HG02588 (cell line): ENCODE data around the gene TWIST2.

Experiments used
- ATAC-seq: cut with Tn5 transposase; IDR thresholded peaks from one replicate; pipeline ENCODE4 v1.9.1; 2021; ENCODE audit warnings: mild to moderate bottlenecking, moderate library complexity; ENCODE audit not compliant: unreplicated experiment

TWIST2 gene

DNA sequence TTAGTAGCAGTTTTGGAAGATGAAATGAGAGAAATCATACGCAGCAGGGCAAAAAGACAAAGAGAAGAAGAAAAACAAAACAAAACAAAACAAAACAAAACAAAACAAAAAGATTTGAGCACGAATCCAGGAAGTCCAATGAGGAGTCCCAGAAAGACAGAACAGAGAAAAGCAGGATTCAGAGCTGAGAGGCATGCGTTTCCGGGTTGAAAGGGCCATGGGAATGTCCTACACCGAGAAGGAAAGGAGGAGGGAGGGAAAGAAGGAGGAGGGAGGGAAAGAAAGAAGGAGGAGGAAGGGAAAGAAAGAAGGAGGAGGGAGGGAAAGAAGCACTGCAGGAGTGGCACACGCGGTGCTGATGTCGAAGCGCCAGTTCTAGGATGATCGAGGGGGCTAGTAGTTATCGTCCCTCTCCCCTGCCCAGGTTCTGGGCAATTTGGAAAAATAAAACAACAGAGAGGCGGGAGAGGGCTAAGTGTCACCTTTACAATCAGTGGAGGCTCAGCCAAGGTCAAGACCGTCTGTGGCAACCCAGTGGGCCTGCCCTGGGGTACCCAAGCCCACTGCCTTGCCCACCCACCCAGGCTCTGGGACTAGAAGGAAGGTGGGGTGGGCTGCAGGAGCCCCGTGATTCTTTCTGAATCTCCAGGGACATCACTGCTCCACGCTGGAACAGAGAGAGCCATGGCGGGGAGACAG, 68.4 kb downstream of the TWIST2 start:
- ATAC-seq, result no peak

DNA sequence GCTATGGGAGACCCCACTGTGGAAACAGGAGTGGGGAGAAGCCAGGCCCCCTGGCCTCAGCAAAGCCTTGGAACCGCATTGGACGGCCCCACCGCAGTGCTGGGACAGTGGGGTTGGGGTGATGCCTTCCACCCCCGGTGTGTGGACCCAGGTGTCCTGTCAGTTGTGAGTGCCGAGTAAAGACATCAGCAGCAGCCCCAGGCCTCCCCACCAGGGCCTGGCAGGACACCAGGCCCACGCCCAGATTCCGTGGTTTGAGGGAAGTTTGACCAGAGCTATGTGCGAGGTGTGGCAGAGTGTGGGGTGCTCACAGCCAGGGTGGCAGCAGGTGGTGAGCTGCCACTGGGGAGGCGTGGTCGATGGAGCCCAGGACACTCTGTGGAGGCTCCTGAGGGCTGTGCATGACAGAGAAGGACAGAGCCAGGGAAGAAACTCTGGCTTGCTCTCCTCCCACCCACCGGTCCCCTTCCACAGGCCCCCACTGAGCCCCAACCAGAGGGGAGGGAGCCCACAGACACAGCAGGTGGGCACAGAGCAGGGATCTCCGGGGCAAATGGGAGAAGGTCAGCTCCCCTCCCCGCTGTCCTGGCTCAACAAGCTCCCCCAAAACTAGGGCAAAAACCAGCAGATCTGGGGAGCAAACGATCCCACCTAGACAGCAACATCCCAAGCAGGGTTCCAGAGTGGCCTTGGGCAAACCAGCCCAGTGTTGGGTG, 69.1 kb downstream of the TWIST2 start:
- ATAC-seq, result no peak

DNA sequence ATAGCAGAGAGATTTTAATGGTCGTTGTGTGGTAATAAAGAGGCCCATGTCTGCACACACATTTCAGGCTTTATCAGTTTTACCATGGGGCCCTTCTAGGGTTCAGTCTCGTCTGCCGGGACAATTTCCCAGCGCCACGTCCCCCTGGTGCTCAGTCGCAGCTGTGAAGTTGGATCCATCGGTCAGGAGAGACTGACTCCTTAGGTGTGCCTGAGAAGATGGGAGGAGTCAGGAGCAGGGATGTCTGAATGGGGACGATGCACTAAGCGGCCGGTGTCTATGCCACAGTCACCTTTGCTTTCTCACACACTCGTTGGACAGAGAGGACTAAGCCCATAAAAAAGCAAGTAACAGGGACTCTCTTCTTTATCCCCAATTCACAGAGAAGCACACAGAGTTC, 71.4 kb downstream of the TWIST2 start:
- ATAC-seq, result no peak

DNA sequence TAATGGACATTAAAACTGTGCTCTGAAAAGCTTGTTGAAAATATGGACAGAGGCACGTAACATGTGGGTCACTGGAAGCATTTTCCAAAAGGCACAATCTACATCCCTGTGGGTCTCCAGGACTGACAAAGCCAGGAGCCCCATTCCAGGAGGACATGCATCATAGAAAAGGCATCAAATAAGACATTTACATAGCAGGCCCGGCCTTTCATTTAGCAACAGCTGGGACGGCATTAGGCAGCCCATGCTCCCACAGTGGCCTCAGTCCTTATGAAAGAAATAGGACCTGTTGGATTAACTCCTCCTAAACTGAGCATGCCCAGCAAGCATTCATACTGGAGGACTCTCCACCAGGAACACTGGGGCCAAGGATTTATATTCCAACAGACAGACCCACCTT, 72.2 kb downstream of the TWIST2 start:
- ATAC-seq, result no peak

DNA sequence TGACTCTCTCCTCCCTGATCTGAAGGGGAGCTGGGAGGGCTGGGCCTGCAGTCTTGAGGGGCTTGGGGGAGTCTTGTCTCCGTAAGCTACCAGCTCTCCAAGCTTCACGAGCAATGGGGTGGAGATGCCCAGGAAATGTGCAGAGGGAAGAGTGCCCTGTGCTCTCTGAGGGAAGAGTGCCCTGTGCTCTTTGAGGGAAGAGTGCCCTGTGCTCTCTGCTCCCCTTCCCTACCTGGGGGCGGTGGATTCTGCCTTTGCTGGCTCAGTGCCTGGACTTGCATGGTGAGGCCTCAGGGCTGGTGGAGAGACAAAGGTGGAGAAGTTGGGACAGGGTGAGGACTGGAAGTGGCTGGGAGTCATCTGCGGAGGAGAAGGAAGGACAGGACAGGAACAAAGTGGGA, 72.7 kb downstream of the TWIST2 start:
- no peak for ATAC-seq

DNA sequence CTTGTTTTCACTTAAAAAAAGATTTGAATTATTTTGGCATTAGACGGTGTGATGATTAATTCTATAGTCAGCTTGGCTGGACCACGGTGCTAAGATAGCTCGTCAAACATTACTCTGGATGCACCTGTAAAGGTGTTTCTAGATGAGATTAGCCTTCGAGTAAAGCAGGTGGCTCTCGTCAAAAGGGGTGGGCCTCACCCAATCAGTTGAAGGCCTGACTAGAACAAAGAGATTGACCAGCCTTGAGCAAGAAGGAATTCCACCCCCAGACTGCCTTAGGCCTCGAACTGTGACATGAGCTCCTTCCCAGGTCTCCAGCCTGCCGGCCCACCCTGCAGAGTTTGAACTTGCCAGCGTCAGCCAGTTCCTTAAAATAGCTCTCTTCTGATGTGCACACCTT, 73.4 kb downstream of the TWIST2 start:
- no peak for ATAC-seq

DNA sequence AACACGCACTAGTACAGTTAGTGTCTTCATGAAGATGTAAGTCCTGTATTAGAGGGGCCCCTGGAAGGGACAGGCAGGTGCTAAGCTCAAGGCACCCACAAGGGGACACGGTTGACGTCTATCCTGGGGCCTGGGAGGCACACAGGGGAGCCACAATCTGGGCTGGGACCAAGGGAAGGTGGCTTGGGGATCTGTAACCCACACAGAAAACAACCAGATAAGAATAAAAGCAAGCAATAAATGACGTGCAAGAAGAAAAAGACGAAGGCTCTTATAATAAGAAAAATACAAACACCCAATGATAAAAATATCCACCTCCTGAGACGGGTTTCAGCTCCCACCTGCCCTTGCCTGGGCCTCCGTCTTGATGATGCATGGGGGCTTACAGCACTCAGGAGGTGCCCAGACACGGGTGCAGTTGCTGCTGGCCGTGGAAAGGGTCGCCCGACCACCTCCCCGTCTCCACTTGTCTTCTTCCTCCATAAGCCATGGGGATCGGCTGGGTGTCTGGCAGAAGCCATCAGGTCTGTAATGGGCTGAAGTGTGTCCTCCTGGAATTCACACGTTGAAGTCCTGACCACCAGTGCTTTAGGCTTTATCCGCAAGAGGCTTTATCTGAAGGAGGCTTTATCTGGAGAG, 73.9 kb downstream of the TWIST2 start:
- ATAC-seq, result no peak

DNA sequence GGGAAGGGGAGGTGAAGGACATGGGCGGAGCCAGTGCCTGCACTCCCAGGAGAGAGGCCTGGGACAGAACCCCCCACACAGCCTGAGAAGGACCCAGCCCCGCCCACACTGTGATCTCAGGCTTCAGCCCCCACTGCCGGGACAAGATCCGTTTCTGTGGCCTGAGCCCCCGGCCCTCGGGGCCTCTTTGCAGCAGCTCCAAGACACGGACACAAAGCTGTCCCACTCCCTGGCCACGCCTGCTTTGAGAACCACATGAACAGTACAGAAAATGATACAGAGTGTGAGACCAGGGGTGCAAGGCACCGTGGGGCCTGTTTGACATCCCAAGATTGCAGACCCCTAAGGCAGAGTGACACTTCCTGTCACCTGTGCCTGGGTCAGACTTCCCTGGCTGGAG, 74.5 kb downstream of the TWIST2 start:
- no peak for ATAC-seq

DNA sequence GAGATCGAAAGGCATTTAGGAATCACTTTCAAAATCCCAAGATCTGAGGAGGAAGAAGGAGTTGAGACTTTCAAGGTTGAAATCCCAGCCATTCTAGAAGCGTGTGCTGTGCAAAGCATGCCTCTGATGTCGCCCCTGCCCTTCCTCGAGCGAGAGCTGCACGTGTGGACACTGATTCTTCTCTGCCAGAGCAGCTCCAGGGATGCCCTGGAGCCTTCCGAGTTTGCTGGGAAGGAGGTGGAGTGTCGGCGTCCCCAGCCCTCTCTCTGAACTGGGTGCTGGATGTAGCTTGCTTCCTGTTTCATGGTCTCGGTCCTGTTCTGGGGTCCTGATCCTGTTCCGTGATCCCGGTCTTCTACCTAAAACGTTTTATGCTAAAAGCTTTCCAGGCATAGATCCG, 76.1 kb downstream of the TWIST2 start:
- no peak for ATAC-seq

DNA sequence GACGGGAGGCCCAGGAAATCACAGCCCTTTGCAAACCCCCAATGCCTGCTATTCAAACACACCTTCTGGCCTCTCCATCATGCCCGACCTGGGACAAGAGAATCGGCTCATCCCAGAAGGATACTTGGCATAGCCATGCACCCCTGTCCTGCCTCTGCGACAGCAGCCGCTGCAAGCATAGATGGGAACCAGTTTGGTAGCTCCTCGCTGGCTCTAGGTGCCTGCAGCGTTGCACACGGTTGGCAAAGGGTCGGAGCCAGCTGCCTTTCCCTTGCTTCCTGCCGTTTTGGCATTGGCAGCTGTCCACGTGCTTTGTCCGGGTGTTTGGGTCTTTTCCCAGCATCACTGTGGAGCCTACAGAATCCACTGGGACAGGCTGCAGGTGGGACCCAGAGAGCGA, 76.9 kb downstream of the TWIST2 start:
- ATAC-seq, result no peak

DNA sequence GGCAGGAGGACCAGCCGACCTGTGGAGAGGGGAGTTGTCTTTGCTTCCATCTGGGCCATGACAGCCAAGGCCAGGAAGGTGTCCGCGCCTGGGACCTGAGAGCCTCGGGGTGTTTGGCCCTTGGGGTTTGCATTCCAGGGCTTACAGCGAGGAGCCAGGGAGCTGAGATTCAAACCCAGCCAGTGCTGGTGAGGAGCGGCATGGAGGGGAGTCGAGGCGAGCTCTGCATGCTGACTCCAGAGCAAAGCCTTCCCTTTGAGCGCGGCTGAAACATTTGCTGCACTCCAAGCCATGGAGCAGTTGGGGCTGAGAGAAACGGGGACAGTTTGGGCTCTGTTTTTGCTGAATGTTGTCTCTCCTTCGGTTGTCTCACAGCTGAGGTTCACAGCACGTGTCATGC, 77.4 kb downstream of the TWIST2 start:
- no peak for ATAC-seq

DNA sequence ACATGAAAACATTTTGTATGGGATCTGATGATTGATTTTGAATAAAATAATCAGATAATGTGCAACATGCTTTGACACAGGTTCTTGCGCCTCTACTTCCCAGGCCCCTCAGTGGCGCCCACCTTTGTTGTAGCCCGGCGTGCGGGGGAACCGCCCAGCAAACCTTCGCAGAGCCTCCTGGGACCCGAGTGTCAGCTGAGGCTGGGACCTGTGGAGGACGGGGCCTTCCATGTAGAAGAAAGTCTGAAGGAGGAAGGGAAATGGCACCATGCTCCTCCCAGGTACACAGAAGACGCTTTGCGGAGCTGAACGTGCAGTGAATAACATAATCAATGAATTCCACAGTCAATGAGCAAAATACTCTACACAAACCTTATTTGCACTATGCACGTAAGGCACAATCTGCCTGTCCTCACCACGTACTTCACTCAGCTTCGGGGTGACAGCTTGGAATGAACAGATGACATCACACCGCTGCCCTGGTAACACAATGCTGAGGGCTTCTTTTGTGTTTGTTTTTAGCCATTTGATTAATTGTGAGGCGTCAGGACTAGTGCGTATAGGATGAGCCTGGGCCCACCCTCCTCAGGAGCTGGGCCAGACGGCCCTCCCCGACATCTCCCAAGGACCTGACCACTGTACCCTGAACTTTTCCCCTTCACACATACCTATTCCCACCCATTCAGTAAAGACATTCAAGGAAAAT, 78.1 kb downstream of the TWIST2 start:
- no peak for ATAC-seq

DNA sequence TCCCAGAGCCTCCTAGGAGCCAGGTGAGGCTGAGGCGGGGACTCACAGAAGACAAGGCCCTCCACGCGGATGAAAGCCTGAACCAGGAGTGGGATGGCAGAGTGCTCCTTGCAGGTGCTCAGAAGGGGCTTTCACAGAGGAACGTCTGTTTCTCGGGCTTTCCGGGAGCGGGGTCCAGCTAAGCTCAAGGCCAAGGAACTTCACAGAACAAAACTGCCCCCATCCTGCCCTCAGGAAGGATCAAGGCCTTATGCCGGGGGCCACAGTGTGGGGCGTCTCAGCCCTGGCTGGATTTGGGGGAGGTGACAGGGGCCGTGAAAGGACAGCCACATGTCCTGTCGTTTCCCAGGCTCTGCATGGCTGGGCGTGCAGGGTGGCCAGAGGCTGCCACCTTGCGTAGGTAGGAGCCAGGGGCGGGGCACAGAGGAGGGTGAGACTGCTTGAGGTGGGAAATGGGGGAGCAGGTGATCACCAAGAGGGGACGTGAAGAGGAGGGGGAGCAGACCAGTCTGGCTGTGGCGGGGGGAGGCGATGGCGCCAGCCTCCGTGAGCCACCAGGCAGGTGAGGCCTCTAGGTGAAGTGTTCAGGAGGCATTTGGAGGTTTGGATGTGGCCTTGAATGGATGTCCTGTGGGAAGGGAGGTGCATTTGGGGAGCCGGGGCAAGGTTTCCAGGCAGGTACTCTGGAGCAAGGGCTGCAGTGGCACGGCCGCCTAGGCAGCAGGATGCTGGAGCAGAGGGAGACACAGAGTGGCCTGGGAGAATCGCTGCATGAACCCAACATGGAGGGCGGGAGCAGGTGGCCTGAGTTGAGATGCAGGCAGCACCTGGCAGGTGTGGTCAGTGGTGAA, 79.1 kb downstream of the TWIST2 start:
- no peak for ATAC-seq

DNA sequence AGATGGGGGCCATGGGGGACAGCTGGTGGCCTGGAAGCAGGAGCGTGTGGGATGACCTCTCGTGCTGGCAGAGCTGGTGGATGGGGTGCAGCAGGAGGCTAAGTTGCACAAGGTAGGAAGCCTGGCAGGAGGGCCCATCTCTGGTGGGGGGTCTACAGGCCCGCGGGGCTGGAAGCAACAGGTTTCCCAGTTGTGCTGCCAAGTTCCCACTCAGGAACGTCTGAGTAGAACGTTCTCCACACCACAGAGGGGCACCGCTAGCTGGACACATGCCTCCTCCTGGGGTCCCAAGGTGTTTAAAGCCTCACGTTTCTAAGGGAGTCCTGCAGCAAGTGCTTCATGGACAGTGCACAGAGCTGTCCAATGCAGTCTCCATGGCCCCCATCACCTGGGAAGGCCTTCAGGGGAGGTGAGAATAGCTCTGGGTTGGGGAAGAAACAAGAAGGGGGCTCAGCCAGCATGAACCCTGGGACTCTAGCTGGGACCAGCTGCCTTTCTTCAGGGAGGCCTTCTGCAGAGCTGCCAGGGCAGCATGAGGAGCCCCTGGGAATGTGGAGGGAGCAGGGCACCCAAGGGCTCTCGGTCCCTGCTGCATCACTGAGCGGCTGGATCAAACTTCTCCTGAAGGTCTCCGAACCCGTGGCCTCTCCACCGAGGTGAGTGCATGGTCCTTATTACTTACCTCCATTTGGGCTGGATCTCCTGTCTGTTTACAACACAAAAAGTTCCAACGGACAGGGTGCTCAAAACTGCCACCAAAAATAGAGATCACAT, 80.0 kb downstream of the TWIST2 start:
- ATAC-seq, result no peak

DNA sequence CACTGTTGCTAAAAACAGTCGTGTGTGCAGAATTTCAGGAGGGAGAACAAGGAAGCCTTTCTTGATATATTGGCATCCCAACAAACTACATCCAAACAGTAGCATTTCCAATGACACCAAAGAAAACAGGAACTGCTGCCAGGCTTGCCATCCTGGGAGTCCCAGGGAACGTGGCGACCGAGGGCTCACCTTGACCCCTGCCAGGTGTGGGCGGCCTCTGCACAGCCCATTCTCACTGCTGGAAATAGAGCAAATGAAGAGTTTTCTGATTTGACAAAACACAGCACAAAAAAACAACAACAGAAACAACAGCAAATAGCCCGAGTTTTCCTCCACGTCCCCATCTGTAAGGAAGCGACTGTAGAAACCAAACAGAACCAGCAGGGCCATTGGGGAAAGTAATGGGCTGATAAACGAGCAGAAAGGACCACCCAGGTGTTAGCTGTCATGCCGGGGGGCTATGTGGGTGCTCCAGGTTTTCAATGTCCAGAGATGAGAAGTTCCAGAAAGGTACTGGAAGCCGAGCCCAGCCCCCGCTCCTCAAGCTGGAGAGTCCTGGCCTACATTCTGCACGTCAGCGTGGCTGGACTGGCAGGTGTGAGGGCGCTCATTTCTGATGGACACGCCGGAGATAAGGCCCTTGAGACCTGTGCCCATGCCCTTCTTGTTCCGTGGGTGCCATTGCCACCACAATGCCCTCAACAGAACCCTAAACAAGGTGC, 80.8 kb downstream of the TWIST2 start:
- ATAC-seq, result no peak

DNA sequence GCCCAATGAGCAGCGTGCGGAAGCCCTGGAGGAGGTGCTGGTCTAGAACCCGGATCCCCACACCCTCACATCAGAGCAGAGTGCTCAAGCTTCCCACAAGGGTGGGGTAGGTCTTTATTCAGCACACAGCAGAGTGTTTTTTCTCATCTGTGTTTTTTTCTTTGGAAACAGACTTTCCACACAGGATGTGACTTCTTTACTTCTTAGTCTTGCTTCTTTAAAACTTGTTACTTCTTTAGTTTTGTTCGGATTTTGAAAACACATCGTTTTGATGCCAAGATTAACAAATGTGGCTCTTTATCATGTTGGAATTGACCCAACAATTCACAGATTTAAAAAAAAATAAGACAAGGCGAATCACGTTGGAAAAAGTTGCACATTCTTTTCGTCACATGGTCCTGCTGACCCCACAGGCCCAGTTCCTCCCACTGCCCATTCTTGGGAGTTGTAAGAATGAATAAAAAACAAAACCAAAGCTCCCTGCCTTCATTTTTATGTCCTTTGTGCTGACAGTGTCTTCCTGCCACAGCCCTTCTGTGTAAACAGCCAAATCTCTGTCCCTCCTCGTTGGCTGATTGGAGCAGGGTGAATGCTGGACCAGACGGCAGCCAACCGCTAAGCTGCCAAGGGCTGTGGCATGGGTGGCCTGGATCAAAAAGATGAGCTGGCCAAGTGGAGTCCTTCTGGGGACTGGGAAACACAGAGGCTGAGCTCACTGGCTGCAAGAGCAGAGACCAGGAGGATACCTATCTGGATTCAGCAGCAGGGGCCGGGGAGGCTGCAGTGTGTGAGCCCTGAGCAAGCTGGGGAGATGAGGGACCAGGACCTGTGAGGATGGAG, 81.6 kb downstream of the TWIST2 start:
- no peak for ATAC-seq

DNA sequence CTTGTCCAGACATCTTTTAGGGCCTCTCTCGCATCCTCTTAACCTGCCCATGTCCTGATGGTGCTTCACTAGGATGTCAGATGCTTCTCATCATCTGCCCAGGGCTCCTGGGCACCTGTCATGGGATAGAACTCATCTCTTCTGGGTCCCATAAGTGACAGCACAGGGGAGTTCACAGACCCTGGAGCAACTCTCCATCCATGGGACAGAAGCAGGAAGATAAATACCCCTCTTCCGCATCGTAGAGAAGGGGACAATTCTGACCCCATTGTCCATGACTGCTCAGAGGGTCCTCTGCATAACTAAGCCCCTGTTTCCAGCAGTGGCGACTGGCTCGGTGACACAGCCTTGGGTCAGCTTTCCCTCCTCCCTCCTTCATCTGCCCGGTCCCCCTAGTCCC, 82.3 kb downstream of the TWIST2 start:
- ATAC-seq, result no peak
